DMS153 treated with DMSO at 0.1 percent for 48 hours (cell line): ENCODE measurements around the gene CPS1.

Experiments used
- DNase-seq: peaks from one replicate; lab custom pipeline; 2025; ENCODE audit not compliant: unreplicated experiment; lab: John Stamatoyannopoulos, UW

Gene CPS1

DNA sequence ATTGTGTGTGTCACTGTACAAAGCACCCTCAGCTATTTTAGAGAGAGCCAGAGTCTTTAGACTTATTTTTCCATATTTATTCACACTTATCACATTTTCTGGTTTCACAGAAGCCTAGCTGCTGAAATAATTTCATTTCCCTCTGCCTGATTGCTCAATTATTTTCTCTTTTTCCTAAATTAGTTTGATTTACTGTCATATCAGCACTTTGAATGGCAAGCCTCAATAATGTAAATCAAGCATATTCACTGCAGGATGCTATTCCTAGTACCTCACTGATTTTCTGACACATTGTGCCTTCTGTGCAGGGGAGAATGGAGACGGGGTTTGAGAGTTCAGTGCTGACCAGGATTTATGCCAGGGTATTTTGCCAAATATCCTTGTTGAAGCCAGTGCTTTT lies 48.3 kb downstream of the CPS1 start:
- DNase-seq: no peak

DNA sequence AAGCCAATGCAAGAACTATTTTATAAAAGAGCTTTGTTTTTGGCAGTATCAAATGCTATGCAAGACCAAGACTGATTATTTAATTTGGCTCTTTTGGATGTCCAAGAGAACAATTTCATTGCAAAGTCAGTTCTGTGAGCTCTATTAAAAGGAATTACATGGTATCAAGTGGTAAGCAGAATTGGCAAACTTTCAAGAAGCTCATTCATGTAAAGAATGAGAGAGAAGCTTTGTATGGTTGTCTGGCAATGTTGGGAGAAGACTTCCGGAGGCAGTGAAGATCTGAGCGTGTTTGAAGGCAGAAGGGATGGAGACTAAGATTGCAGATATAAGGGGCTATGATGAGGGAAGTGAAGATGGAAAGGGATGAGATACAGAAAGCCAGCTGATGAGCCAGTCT lies 49.6 kb downstream of the CPS1 start:
- no peak for DNase-seq

DNA sequence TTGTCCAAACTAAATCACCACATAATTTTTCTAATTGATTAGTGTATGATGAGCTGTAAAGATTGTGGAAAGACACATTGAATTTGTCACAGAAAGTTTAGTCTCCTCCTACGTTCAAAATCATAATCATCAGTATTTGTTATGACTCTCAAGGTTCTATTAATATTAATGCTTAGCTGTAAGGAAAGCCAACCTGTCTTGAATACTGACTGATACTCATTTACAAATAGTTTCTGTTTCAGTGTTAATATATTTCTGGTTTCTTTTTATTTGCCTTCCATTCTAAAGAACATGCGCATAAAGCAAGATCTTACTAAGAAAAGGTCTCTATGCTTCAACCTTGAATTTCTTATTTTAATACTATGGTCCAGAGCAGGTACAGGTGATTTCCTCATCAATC lies 55.1 kb downstream of the CPS1 start:
- no peak for DNase-seq

DNA sequence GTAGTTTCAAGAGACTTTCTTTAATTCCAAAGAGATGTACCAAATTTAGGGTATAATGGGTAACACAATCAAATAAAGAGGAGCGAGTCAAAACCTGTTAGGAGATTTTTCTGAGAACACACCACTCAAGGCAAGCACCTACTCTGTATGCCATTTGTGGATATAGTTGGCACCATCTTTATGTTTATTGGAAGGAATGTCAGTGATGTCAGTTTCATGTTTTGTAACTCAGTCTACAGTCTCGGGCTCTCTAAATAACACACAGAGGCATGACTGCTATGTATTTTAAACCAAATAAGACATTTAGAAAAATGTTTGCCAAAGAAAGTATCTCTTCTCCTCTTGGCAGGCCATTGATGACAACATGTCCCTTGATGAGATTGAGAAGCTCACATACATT lies 59.7 kb downstream of the CPS1 start:
- DNase-seq: no peak

DNA sequence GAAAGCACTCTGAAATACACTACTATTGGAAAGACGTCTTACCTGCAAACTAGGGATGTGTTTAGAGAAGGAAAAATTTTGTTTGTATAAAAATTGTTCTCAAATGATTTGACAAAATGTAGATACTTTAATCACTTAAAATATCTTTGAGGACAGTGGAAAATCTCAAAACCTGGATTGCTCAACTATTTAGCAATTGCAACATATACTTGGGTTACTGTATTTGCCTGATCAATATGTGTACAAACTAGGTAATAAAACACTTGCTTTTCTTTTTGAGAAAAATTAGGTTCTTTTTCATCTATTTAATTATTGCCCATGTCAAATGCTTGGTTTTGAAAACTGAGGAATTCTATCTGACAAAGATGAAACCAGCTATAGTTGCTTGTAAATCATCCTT lies 60.9 kb downstream of the CPS1 start:
- no peak for DNase-seq

DNA sequence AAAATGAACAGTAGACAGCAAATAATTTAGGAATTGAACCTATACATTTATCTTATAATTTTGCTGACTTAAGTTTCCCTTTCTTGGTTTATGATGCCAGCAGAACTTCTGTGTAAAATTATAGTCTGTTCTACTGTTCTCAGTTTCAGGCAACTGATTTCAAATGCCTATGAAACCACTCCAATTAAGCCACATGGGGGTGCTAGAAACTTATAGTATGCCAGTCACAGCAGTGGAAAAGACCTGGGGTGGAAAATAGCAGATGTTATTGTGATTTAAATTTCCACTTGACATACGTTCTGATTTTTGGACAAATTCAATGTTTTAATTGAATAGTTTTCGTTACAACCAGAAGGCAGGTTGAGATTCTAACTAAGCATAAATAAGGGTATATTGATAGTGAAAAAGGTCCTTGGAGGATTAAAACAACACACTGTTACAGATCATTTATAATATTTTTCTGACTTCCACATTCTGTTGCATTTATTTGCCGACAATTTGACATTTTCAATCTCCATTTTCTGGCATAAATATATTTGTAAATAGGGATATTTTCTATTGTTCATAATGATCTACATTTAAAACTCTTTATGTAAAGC lies 61.4 kb downstream of the CPS1 start:
- peak; percentile 67 for DNase-seq

DNA sequence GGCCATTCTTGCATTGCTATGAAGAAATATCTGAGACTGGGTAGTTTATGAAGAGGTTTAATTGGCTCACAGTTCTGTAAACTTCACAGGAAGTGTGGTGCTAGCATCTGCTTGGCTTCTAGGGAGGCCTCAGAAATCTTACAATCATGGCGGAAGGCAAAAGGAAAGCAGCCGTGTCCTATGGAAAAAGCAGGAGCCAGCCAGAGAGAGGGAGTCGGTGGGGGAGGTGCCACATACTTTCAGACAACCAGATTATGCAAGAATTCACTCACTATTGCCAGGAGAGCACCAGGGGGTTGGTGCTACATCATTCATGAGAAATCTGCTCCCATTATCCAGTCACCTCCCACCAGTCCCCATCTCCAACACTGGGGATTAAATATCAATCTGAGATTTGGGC lies 64.1 kb downstream of the CPS1 start:
- no peak for DNase-seq

DNA sequence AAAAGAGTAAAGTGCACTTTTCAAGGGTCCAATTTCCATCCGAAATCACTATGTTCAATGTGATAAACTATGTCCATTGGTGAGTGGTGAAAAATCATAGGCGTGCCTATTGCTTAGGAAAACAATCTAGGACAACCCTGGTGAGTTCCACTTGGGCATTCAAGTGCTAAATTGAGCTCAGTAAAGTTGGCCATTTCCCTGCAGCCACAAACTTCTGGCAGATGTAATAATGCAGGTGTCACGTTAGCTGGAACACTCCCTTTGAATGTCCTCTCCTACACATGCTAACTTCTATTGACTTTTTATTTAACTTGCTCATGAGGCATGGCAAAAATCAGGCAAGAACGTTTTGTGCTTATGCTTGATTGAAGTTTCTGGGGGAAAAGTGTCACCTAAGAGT lies 67.1 kb downstream of the CPS1 start:
- no peak for DNase-seq

DNA sequence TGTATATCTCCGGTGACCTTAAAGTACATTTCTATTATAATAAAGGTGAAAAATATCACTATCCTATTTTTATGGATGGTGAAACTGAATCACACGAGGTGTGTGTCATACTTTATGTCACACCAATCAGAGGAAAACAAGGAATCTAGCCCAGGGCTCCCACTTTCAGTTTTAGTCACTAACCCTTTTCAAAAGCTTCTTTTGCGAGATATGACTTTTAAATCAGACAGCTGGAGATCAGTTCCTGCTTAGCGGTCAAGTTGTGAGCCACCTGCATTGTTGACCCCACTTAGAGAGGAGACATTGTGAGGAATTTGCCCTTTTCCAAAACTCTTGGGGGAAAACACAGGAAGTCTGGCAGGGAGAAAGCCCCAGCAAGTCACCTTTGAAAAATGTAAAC lies 70.5 kb downstream of the CPS1 start:
- no peak for DNase-seq

DNA sequence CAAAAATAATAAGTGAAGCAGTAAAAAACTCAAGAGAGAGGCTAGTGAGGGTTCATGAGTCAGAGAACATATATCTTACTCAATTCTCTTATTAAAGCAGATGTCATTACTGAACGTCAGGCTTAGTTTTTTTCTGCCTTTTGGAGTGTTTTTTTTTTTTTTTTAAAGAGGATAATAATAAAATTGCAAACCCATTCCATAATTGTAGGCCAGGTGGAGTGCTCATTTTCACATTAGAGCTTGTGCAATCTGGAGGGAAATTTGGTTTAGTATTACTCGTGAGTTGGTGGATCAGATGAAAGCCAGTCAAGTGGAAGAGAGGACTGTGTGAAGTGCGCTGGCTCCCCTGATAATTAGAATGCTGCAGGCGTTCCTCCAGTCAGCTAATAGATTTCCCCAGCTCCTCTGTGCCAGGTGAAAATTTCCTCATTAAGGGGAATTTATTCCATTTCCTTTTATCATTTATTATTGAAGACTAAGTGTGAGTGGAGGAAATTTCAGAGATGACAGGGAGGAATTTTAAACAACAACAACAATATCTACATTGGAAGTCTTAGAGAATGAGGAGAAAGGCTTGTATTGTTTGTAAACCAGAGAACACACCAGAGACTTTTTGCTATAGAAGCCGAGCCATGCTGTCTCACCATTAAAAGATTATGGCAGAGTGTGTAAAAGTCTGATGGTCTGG lies 74.6 kb downstream of the CPS1 start:
- DNase-seq: peak; percentile 45

DNA sequence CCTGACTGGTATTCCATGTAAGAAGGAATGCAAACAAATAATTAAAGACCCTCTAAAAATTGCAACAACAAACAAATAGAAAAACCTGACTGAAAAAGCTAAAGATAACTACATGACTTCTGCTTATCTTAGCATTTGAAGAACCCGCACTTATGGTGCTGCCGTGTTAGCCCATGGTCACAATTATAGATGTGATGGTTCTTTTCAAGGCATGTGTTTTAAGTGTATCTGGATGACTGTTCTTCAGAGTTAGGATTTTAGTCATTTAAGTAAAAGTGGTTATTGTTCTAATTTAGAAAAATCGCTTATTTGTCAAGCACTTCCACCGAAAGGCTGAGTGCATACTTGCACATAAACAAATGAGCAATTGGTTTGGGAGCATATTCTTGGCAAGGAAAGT lies 77.3 kb downstream of the CPS1 start:
- no peak for DNase-seq

DNA sequence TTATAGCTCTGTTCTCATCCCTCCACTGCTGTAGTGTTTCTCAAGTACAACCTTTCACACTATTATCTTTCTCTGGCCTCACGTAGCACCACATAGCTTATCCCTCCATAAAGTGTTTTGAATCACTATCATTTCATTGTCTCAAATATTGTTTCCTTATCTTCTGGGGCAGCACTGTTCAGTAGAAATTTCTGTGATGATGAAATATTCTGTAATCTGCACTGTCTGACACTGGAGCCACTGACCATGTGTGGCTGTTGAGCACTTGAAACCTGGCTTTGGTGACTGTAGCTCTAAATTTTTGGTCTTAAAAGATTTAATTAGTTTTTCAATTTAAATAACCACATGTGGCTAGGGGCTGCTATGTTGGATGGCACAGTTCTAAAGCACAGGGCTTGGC lies 78.9 kb downstream of the CPS1 start:
- no peak for DNase-seq

DNA sequence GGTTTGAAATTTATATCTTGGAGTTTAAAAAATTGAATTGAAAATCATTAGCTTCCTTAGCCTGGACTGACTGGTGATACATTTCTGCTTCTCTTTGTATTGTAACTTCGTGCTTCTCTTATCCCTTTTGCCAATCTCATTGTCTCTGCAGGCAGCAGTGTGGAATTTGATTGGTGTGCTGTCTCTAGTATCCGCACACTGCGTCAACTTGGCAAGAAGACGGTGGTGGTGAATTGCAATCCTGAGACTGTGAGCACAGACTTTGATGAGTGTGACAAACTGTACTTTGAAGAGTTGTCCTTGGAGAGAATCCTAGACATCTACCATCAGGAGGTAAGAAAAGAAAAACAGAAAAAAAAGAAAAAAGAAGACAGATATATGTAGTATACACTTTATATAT lies 85.9 kb downstream of the CPS1 start:
- no peak for DNase-seq

DNA sequence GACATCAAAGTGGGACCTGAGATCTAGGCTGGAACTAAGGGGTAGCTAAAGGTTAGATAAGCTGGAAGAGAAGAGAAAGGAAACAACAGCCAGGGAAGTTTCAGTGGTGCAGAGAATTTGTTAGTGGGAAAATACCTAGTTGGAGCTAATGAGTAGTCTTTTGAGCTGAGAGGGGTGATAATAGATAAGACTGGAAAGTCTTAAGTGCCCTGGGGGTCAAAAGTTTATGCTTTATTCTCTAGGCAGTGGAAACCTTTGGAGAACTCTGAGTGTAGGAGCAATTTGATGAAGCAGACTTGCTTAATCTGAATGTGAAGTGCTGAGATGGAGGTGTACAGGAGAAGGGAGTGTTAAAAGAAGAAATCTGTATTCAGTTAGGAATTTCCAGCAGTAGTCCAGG lies 90.8 kb downstream of the CPS1 start:
- no peak for DNase-seq

DNA sequence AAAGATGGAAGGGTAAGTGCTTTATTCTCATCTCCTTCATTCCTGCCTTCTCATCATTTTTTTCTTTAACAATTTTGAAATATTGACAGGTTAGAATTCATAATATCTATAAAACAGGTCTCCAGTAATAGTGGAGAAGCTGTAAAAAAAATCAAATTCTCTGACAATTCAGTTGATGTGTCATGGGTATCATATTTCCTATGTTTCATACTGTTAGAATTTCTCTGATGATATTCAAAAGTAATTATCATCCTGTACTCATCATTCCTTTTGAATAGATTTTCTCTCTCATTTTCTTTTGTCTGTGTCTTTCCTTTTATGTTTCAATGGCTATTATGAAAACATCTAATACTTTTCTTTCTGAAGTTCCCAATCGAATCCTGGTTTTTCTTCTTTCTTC lies 97.7 kb downstream of the CPS1 start:
- no peak for DNase-seq

DNA sequence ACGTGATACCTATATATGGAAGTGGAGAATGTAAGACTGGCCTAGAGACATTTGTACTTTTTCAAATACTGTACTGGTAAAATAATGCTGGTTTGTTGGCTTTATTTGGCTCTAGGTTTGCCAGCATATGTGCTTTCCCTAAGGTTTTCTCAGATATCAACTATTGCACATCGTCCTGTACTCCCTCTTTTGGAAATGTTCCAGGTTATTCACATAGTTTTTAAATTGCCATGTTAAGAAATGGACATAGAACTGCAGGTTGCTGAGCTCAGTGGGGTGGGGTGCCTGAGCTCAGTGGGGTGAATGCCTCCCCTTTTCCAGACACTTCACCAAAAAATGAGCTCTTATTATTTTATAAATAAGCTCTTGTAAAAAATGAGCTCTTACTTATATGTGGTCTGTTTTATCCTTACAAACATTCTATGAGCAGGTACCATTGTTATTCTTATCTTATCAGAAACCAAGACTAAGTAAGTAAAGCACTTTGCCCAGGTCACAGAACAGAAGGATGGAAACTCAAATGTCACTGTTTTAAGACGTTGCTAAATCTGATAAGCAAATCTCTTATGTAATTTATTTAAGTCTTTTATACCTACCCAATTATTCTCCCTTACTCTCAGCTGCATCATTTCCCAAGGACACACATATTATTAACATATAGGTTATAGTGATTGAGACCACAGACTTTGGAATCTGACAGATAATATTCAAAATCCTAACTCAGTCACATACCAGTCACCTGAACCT lies 99.0 kb downstream of the CPS1 start:
- DNase-seq: no peak

DNA sequence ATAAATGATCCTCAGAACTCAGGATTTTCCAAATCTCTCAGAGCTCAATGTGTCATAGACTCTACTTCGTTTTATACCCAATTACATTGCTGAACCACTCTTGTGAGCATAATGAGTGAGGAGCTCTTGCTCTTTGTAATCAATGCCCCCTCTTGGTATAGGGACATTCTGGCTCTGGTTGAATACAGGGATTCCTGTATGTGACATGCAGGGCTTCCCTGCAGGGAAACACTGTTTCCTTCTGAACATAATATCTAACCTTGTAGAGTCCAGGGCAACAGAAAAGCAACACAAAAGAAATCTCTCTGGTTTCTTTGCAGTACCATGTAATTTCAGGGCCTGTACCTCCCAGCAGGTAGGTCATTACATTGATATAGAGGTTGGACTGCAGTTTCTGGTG lies 101.5 kb downstream of the CPS1 start:
- no peak for DNase-seq

DNA sequence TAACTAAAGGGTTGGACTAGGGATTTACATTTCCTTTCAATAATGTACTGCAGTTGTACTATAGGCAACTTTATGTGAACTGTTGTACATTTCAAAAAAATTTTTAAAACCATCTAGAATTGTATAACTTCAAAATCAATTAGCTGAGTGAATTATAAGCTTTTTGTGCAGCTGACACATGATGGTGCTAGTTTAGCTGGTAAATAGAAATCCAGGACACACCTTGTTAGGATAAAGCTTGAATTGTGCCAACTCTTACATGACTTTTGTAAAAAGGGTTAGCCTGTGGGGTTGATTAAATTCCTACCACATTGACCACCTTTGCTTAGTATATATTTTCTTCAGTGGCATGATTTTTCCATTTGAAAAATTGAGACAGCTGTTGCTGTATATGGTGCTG lies 104.4 kb downstream of the CPS1 start:
- no peak for DNase-seq

DNA sequence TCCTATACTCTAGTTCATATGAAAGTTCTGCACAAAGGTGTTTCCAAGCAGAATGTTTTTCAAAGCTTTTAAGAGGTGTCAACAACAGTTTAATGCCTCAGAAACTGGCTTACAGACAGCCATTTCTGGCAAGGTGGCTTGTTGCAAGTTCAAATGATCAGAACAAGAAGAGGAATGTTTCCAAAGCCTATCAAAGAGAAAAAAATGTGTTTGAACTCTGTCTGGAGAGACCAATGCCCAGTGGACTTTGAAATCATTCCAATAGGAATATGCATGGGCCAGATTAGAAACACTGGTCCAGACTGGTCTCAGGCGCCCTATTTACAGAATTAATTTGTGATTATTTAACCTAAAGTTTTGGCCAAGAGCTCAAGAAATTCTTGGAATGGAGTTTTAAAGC lies 106.2 kb downstream of the CPS1 start:
- DNase-seq: no peak

DNA sequence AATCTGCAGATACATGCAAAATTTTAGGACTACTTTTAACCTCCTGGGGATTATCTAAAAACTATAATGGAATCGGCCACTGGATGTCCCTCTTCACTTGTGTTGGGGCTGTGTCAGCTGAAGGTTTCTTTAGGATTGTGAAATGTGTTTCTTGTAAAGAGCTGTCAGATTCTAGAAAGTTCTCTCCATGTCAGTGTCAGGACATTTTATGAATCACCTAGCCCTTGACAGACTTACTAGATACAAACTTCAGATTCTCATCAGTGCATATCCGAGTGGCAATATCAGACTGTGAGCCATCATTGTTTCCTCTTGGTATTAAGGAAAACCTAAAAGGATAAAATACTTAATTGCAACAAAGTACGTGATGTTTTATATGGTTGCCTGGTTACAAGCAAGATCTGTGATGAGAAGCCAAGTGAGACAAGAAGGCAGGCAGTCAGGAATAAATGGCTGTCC lies 107.3 kb downstream of the CPS1 start:
- peak; percentile 19 for DNase-seq

DNA sequence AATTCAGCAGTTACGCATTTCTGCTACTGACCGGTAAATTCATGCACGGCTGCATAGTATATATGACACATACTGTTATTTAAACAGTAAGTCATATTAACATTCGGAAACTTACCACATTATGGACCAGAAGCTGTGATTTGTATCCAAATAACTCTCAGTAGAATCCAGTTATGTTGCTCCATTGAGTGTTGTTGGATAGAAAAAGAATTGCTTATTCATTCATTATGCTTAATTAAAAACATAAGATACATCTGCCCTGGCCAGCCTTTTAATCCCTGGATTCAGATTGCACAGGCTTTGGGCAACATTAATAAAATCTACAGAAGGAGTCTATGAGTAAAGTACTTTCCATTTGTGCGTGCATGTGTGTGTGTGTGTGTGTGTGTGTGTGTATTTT lies 111.3 kb downstream of the CPS1 start:
- DNase-seq: no peak

DNA sequence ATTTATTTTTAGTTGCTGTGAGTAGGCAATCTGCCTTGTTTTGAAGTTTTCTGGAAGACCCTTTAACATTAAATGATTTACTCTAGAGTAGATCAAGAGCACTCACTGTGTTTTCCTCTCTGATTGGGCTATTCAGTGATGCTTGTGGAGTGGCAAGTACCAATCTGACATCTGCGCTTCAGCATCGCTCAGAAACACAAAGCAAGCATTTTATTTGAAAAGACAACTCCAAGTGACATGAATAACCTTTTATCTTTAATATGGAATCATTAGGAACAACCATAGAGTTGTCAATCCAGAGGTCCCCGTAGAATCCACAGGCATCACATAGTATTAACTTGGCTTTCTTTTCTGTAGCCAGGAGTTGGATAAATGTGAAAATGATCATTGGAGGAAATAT lies 114.7 kb downstream of the CPS1 start:
- DNase-seq: no peak
